Loucy (cell line): ENCODE results near the gene LRRC14B.

Experiments used
- CTCF ChIP-seq: fragments of 200-600 bp; sonication (generic); conservative IDR thresholded peaks from 2 replicates; pipeline ENCODE4 v1.5.1; 2014; ENCODE audit warnings: mild to moderate bottlenecking, antibody characterized with exemption, low read length
- EZH2phosphoT487 ChIP-seq: fragments of 200-600 bp; IDR thresholded peaks from 2 replicates; pipeline ENCODE4 v1.6.1; 2018; ENCODE audit warnings: antibody characterized with exemption, mild to moderate bottlenecking, moderate library complexity, borderline replicate concordance

GRCh38 chr5:160921-161802 is 30.1 kb upstream of the LRRC14B start:
- no peak for TF ChIP-seq CTCF
- TF ChIP-seq EZH2phosphoT487: no peak
